ENCODE results near the gene SEC16A. TPM values are rescaled to one million over a fixed set of nuclear protein-coding genes. Genes with fewer than 3 reads are reported as not detected.

SEC16A gene
- total RNA-seq, 1 donor from 2014 or later: 66.5 TPM

- Histone ChIP-seq H3K4me1 (no peaks in the 10 kb centered on the region), H3K4me3 (no peak overlapping the region), H3K9me3 (no peaks in the 10 kb centered on the region), H3K27me3 (ENCODE audit: low read depth) (no peaks in the 10 kb centered on the region), H3K27ac (no peak overlapping the region), H3K36me3 (peaks cover 94% of the 10 kb centered on the region)
- no peak for TF ChIP-seq CTCF (IDR thresholded peaks at IDR 0.05)
- intact Hi-C loops (cut with DNase I): no loop called here
- ATAC-seq (no peak), DNase-seq (no peak)
Measured at GRCh38 chr9:136451221-136451877, 31.5 kb downstream of the SEC16A start.

DNA sequence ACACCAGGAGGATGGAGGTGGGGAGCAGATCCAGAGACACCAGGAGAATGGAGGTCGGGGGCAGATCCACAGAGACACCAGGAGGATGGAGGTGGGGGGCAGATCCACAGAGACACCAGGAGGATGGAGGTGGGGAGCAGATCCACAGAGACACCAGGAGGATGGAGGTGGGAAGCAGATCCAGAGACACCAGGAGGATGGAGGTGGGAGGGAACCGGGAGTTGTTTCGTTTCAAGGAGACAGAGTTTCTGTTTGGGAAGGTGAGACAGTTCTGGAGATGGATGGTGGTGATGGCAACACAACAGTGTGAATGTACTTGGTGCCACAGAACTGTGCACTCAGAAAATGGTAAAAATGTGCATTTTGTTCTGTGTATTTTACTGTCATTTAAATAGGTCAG lies 34.2 kb downstream of the SEC16A start:
- H3K27me3 ChIP-seq (ENCODE audit: low read depth): no peaks in the 10 kb centered on the region
- DNase-seq (no peak), ATAC-seq (no peak)
- no peak for TF ChIP-seq CTCF (IDR thresholded peaks at IDR 0.05)
- H3K4me1 ChIP-seq: no peaks in the 10 kb centered on the region
- H3K9me3 ChIP-seq: no peaks in the 10 kb centered on the region
- H3K36me3 ChIP-seq: peaks cover 94% of the 10 kb centered on the region
- no peak overlapping the region for H3K27ac ChIP-seq
- no peak overlapping the region for H3K4me3 ChIP-seq
- intact Hi-C loops (cut with DNase I): no loop called here

- no peaks in the 10 kb centered on the region for H3K9me3 ChIP-seq
- no peak overlapping the region for H3K27ac ChIP-seq
- TF ChIP-seq CTCF (IDR thresholded peaks at IDR 0.05): no peak
- H3K4me1 ChIP-seq: no peaks in the 10 kb centered on the region
- no peak for ATAC-seq
- DNase-seq: no peak
- no peaks in the 10 kb centered on the region for H3K27me3 ChIP-seq (ENCODE audit: low read depth)
- intact Hi-C loops (cut with DNase I): no loop called here
- H3K4me3 ChIP-seq: no peak overlapping the region
- H3K36me3 ChIP-seq: peaks cover 96% of the 10 kb centered on the region
Measured at GRCh38 chr9:136447173-136447778, 35.6 kb downstream of the SEC16A start.

GRCh38 chr9:136445799-136446198 lies 37.0 kb downstream of the SEC16A start:
- Histone ChIP-seq H3K36me3 (peaks cover 96% of the 10 kb centered on the region), H3K4me1 (no peaks in the 10 kb centered on the region), H3K4me3 (no peak overlapping the region), H3K9me3 (no peaks in the 10 kb centered on the region), H3K27ac (no peak overlapping the region), H3K27me3 (ENCODE audit: low read depth) (no peaks in the 10 kb centered on the region)
- intact Hi-C loops (cut with DNase I): no loop called here
- DNase-seq (no peak), ATAC-seq (no peak)
- no peak for TF ChIP-seq CTCF (IDR thresholded peaks at IDR 0.05)

DNA sequence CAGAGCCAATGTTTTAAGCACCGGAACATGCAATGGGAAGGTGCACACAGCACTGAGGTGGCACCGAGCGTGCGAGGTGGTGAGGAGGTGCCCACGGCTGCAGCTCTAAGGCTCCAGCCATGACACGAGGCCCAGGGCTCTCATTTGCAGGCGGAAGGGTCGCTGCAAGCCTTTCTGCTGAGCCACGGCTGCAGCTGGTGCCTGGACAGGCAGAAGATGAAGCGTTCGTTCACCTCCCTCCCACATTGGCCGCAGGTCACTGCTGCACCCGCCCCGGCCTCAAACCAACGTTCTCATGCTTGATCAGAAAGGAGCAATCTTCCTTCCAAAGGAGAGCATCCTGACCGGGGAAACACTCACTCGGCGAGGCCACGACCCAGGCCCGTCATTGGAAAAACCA lies 38.7 kb downstream of the SEC16A start:
- Histone ChIP-seq H3K9me3 (no peaks in the 10 kb centered on the region), H3K27me3 (ENCODE audit: low read depth) (no peaks in the 10 kb centered on the region), H3K27ac (no peak overlapping the region), H3K36me3 (peaks cover 84% of the 10 kb centered on the region), H3K4me3 (no peak overlapping the region), H3K4me1 (peaks cover 6% of the 10 kb centered on the region)
- no peak for ATAC-seq
- DNase-seq: no peak
- TF ChIP-seq CTCF (IDR thresholded peaks at IDR 0.05): no peak
- intact Hi-C loops (cut with DNase I): no loop called here
